ENCODE results near the gene MIS18A. TPM values are rescaled to one million over a fixed set of nuclear protein-coding genes. Genes with fewer than 3 reads are reported as not detected.

Gene MIS18A
- total and polyA plus RNA-seq, 2 experiments from 2014 or later, result 46.1 to 133 TPM

- H3K79me2 ChIP-seq (replicated peaks; ENCODE audit: insufficient read depth), result no peaks in the 10 kb centered on the region
- H3K4me2 ChIP-seq, result no peak overlapping the region
- no peak overlapping the region for H3K27ac ChIP-seq (ENCODE audit: low read depth)
- peaks cover 62% of the 10 kb centered on the region for H3K36me3 ChIP-seq (ENCODE audit: insufficient read depth)
- Mint-ChIP-seq H3K9me3 (no peaks in the 10 kb centered on the region), H3K36me3 (ENCODE audit: low read depth) (peaks cover 92% of the 10 kb centered on the region), H3K27me3 (ENCODE audit: insufficient read depth, low read depth, poor library complexity) (peaks cover 4% of the 10 kb centered on the region), H3K4me3 (no peak overlapping the region), H3K27ac (no peak overlapping the region), H3K4me1 (no peaks in the 10 kb centered on the region)
- H3K27me3 ChIP-seq (ENCODE audit: insufficient read depth), result no peaks in the 10 kb centered on the region
- no peak for DNase-seq (ENCODE audit: low spot score)
- ATAC-seq, result no peak
- H4K20me1 ChIP-seq (replicated peaks; ENCODE audit: insufficient read depth), result peaks cover 4% of the 10 kb centered on the region; the same call in 1 of the 2 replicates
- H3K4me3 ChIP-seq, result no peak overlapping the region
- H3K4me1 ChIP-seq (ENCODE audit: insufficient read depth), result no peaks in the 10 kb centered on the region
- no peak for TF ChIP-seq JUNB (IDR thresholded peaks at IDR 0.05; ENCODE audit: unreplicated experiment)
- no peak for TF ChIP-seq POLR2AphosphoS5 (IDR thresholded peaks at IDR 0.05; ENCODE audit: low read depth)
- no peak for TF ChIP-seq CTCF (conservative IDR thresholded peaks at IDR 0.05; ENCODE audit: low read depth in 2 of 2)
- TF ChIP-seq STAT1 (IDR thresholded peaks at IDR 0.05; ENCODE audit: unreplicated experiment), result no peak
- no peaks in the 10 kb centered on the region for H3K9me2 ChIP-seq (ENCODE audit: insufficient read depth)
- no peak overlapping the region for H2AFZ ChIP-seq
- no peaks in the 10 kb centered on the region for H3F3A ChIP-seq (replicated peaks; ENCODE audit: low read depth)
Observed at GRCh38 chr21:32320059-32320458, 41.2 kb upstream of the MIS18A start.

- Histone ChIP-seq H3K27me3 (ENCODE audit: insufficient read depth) (no peaks in the 10 kb centered on the region), H3K4me3 (no peak overlapping the region), H3K4me2 (no peak overlapping the region), H3K27ac (ENCODE audit: low read depth) (no peak overlapping the region), H3F3A (replicated peaks; ENCODE audit: low read depth) (no peaks in the 10 kb centered on the region), H2AFZ (no peak overlapping the region), H3K79me2 (replicated peaks; ENCODE audit: insufficient read depth) (no peaks in the 10 kb centered on the region), H4K20me1 (replicated peaks; ENCODE audit: insufficient read depth) (peaks cover under 1% of the 10 kb centered on the region; the same call in 1 of the 2 replicates), H3K9me2 (ENCODE audit: insufficient read depth) (no peaks in the 10 kb centered on the region), H3K36me3 (ENCODE audit: insufficient read depth) (peaks cover 63% of the 10 kb centered on the region), H3K4me1 (ENCODE audit: insufficient read depth) (no peaks in the 10 kb centered on the region)
- ATAC-seq (no peak), DNase-seq (ENCODE audit: low spot score) (no peak)
- Mint-ChIP-seq H3K27ac (no peak overlapping the region), H3K4me3 (no peak overlapping the region), H3K27me3 (ENCODE audit: insufficient read depth, low read depth, poor library complexity) (peaks cover 4% of the 10 kb centered on the region), H3K9me3 (no peaks in the 10 kb centered on the region), H3K4me1 (no peaks in the 10 kb centered on the region), H3K36me3 (ENCODE audit: low read depth) (peaks cover 86% of the 10 kb centered on the region)
- TF ChIP-seq NANOG (IDR thresholded peaks at IDR 0.05; ENCODE audit: borderline replicate concordance), result no peak
- TF ChIP-seq JUNB (IDR thresholded peaks at IDR 0.05; ENCODE audit: unreplicated experiment), result no peak
- TF ChIP-seq STAT1 (IDR thresholded peaks at IDR 0.05; ENCODE audit: unreplicated experiment), result no peak
- TF ChIP-seq ZNF114 (CRISPR knock-in tag; IDR thresholded peaks at IDR 0.05), result no peak
- no peak for TF ChIP-seq EZH2phosphoT487 (IDR thresholded peaks at IDR 0.05; ENCODE audit: unreplicated experiment)
- no peak for TF ChIP-seq ZNF462 (CRISPR knock-in tag; IDR thresholded peaks at IDR 0.05)
- no peak for TF ChIP-seq POLR2AphosphoS5 (IDR thresholded peaks at IDR 0.05; ENCODE audit: low read depth)
- TF ChIP-seq CTCF (conservative IDR thresholded peaks at IDR 0.05; ENCODE audit: low read depth in 2 of 2), result no peak
- no peak for TF ChIP-seq ETS1 (IDR thresholded peaks at IDR 0.05)
- TF ChIP-seq CREB1 (CRISPR knock-in tag; IDR thresholded peaks at IDR 0.05; ENCODE audit: low read depth), result no peak
Observed at GRCh38 chr21:32319012-32319411, 40.2 kb upstream of the MIS18A start.
